HG02938 (cell line): ENCODE measurements around the gene EFS.
"Not testable (repeated sequence)": the region's sequence is repeated elsewhere in the genome, so short reads cannot be mapped to it uniquely, and the experiment has no call there.

Source experiments
- ATAC-seq: cut with Tn5 transposase; IDR thresholded peaks from one replicate; pipeline ENCODE4 v1.9.1; 2021; ENCODE audit warnings: mild to moderate bottlenecking, moderate library complexity; ENCODE audit not compliant: unreplicated experiment

EFS gene

GRCh38 chr14:23327947-23328744 lies 36.8 kb downstream of the EFS start:
- no peak for ATAC-seq

GRCh38 chr14:23326491-23327332 lies 38.3 kb downstream of the EFS start:
- no peak for ATAC-seq

- ATAC-seq, result not testable (repeated sequence)
Observed at GRCh38 chr14:23325746-23326145, 39.2 kb downstream of the EFS start.

- ATAC-seq, result no peak
Observed at GRCh38 chr14:23324993-23325392, 40.0 kb downstream of the EFS start.

DNA sequence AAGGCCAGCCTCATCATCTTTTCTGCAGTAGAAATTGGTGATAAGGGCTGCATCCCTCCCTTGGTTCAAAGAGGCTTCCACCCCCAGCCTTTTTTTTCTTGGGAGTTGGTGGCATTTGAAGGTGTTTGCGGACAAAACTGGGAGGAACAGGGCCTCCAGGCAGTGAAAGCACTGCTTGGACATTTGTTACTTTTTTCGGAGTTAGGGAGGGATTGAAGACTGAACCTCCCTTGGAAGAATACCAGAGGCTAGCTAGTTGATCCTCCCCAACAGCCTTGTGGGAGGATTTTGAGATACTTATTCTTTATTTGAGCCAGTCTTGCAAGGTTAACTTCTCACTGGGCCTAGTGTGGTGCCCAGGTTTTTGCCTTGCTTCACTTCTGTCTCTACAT lies 40.5 kb downstream of the EFS start:
- ATAC-seq, result no peak

DNA sequence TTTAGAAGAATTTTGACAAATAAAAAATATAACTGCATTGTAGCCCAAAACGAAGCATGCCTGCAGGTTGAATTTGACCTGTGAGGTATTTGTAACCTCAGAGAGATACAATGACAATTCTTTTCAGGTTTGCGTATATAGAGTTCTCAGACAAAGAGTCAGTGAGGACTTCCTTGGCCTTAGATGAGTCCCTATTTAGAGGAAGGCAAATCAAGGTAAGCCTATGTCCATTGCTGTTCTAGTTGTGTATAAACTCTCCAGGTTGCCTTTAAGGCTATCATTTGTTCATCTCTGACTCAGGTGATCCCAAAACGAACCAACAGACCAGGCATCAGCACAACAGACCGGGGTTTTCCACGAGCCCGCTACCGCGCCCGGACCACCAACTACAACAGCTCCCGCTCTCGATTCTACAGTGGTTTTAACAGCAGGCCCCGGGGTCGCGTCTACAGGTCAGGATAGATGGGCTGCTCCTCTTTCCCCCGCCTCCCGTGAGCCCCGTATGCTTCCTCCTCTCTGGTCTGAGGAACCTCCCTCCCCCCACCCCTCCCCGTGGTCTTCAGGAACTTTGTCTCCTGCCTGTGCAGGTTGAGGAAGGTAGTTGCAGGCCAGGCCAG lies 41.0 kb downstream of the EFS start:
- ATAC-seq, result no peak

DNA sequence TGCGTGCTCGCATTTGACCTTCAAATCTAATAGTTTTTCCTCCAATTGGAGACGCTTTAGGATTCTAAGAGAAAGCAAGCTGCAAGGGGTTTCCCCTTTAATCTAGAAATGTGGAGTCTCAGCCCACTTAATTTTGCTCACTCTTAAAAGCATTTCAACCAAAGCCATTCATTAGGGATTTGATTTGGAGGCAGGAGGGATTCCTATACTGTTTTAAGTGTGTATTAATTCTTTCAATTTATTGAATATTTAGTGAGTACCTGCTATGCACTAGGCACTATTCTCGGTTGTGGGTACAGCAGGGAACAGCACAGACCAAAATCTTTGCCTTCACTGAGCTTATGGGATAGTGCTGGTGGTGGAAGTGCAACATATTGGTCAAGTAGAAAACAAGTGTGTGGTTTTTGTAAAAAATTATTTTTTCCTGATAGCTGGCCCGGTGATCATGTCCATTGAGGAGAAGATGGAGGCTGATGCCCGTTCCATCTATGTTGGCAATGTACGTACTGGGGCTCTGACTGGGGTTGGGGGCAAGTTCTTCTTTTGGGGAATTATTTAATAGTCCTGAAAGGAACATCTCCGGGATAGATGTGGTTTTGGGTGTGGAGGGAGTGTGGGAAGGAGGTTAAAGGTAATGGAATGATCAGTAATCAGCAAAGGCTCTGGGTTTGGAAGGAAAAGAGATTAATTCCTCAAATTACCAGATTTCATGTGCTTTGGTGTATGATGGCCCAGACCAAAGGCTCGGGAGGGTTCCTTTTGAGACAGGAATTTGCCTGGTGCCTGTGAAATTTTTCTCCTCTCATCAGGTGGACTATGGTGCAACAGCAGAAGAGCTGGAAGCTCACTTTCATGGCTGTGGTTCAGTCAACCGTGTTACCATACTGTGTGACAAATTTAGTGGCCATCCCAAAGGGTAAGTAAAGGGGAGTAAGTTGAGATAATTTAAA lies 42.1 kb downstream of the EFS start:
- no peak for ATAC-seq

DNA sequence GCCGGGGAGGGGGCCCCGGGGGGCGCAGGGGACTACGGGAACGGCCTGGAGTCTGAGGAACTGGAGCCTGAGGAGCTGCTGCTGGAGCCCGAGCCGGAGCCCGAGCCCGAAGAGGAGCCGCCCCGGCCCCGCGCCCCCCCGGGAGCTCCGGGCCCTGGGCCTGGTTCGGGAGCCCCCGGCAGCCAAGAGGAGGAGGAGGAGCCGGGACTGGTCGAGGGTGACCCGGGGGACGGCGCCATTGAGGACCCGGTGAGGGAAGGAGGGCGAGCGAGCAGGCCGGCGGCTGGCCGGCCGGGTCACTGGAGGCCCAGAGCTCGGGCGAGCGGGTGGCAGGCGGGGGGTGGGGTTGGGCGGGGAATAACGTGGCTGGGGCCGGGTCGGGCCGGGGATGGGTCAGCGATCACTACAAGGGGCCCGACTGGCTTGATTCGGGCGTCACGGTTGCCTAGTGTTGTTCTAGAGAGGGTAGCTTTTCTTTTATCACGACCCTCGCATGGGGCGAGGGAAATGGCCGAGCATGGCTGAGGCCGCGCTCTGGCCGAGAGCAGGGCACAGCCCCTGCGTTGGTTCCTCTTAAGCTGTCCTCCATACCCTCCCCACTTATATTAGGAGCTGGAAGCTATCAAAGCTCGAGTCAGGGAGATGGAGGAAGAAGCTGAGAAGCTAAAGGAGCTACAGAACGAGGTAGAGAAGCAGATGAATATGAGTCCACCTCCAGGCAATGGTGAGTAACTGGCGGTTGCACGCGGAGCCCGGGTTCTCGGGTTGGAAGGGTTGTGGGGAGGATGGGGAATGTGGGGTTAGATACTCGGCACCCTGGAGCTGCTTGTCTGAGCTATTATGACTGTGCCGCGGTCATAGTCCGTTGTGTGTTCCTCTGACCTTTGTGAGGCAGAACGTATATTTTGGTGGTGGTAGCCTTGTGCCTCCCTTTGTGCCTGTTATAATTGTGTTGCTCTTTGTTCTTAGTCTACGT lies 43.1 kb downstream of the EFS start:
- ATAC-seq, result no peak

- ATAC-seq, result peak; percentile 88
Observed at GRCh38 chr14:23320584-23321571, 44.1 kb downstream of the EFS start, which contains the start of gene PABPN1. PABPN1 (plus strand) TSS chr14:23321457; CDS start chr14:23321470, 13 bp downstream.

GRCh38 chr14:23319746-23320583 lies 45.0 kb downstream of the EFS start:
- no peak for ATAC-seq

DNA sequence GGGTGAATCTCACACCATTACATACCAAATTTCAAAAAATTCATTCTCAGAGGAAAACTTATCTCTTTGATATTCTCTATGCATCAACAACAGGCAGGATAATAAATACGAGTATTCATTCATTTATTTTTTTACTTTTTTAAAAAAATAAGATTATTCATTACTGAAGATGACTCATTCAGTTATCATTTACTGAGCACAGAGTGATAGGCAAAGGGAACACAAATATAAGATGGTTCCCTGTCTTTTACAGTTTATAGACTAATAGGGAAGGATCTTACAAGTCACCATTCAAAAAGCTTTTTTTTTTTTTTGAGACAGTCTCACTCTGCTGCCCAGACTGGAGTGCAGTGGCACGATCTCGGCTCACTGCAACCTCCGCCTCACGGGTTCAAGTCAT lies 48.7 kb downstream of the EFS start:
- ATAC-seq, result no peak

GRCh38 chr14:23310546-23310945 lies 54.4 kb downstream of the EFS start:
- no peak for ATAC-seq

- ATAC-seq, result no peak
Observed at GRCh38 chr14:23308721-23309445, 56.1 kb downstream of the EFS start.

DNA sequence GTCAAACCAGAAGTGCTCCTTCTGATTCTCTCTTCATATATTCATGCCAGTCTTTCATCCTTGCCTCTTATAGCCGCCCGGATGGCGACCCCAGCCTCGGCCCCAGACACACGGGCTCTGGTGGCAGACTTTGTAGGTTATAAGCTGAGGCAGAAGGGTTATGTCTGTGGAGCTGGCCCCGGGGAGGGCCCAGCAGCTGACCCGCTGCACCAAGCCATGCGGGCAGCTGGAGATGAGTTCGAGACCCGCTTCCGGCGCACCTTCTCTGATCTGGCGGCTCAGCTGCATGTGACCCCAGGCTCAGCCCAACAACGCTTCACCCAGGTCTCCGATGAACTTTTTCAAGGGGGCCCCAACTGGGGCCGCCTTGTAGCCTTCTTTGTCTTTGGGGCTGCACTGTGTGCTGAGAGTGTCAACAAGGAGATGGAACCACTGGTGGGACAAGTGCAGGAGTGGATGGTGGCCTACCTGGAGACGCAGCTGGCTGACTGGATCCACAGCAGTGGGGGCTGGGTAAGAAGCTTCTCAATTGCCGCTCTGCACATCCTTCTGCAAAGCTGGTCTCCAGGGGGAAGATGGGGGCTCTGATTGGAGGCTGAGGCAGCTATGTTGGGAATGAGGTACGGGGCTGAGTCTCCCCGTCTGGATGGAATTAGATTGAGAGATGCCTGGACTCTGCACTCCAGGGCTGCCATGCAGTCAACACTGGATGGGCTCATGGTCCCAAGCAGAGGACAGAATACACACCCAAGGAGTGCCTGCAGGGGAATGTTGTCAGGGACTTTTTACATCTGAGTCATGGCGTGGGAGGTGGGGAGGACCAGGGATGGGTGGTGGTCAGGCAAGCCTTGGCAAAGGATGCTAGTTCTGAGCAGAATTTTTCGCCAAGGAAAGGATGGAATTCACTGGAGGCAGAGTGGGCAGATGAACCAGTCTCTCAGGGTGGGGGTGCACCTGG lies 57.0 kb downstream of the EFS start:
- no peak for ATAC-seq

- no peak for ATAC-seq
Observed at GRCh38 chr14:23307146-23307530, 57.8 kb downstream of the EFS start.
